HG03565 (cell line): ENCODE measurements around the gene SELE.
"Not testable (repeated sequence)": the region's sequence is repeated elsewhere in the genome, so short reads cannot be mapped to it uniquely, and the experiment has no call there.

Experiments used
- ATAC-seq: cut with Tn5 transposase; IDR thresholded peaks from one replicate; pipeline ENCODE4 v1.9.1; 2021; ENCODE audit warnings: mild to moderate bottlenecking, moderate library complexity; ENCODE audit not compliant: unreplicated experiment

The SELE gene

GRCh38 chr1:169688377-169688776 lies 45.5 kb downstream of the SELE start:
- not testable (repeated sequence) for ATAC-seq

- no peak for ATAC-seq
Measured at GRCh38 chr1:169683661-169684060, 50.2 kb downstream of the SELE start.

DNA sequence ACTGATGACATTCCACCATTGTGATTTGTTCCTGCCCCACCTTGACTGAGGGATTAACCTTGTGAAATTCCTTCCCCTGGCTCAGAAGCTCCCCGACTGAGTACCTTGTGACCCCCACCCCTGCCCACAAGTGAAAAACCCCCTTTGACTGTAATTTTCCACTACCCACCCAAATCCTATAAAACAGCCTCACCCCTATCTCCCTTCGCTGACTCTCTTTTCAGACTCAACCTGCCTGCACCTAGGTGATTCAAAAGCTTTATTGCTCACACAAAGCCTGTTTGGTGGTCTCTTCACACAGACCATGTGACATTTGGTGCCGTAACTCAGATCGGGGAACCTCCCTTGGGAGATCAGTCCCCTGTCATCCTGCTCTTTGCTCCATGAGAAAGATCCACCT lies 50.7 kb downstream of the SELE start:
- not testable (repeated sequence) for ATAC-seq

DNA sequence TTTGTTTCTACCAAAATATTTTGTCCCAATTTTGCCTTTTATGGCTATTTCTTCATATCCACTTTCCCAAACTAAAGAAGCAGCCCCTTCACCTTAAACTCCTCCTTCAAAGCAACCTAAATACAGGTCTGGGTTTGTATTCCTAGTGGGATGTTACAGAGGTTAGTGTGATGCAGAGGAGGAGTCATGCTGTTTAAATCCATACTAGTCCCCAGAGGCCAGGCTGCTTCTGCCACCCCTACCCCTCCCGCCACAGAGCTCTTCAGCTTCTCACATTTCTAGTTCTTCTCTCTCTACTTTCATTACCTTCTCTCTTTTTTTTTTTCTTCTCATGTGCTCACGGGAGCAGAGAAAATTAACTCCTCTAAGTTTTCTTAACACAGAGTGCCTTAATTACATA lies 51.8 kb downstream of the SELE start:
- no peak for ATAC-seq

GRCh38 chr1:169681140-169681539 lies 52.7 kb downstream of the SELE start:
- no peak for ATAC-seq

DNA sequence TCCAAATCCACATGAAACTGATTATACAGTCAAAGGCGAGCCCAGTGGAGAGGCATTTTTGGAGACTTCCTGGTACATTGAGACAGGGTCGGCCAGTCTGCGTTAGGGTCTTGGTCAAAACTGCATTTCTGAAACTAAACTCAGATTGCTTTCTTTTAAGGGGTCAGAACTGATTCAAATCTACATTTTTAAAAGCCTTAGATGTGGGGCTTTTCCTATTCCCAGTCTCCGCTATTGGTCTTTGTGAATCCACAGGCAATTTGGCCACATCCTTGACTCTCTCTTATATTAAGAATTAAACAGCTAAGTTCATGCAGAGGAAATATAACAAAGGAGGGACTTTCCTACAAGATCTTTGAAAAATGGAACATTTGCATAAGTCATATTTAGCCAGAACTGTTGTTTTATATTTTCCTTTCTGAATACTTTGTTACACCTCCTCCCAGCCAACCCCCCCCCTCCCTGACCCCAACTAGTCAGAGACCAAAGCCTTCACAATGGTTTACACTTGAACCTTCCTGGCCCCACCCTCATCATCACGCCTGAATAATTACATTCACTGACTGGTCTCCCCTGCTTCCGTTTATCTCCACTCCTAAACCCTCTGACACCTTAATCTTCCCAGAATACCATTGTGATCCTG lies 53.4 kb downstream of the SELE start:
- peak; percentile 54 for ATAC-seq

DNA sequence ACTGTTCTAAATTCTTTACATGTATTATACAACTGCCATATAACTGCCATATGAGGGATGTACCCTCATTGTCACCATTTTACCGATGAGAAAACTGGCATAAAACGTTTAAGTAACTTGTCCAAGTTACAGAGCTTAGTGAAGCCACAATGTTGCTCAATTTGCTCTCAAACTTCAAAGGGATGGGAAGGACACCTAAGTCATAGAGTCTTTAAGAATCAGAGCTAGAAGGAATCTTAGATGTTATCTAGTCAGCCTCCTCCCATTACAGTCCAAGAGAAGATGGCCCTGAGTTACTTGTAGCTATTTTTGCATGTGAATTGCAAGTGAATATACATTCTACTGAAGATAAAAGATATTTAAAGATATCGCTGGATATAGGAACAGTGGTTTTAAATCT lies 54.2 kb downstream of the SELE start:
- ATAC-seq = no peak

DNA sequence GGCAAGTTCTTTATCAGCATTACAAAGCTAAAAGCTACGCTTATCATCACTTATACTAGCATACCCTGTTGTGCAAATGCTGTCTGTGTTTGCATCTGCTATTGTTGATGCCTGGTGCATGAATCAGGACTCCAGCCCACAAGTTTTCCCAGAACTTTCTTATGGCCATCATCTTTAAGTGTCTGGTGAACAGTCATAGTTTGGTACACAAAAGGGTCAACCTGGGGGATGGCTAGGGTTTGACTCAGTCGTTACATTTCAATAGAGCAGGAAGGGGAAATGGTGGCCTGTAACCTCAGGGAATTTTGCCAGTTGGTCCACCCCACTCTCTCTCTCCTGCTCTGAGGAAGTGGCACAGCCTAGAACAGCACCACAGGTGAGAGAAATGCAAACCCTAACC lies 57.9 kb downstream of the SELE start:
- no peak for ATAC-seq
